Activated naive CD4-positive, alpha-beta T cell treated with Interleukin-2 at 50 U/mL for 16 hours (primary cell): ENCODE results near the gene GNPAT.

Source experiments
- DNase-seq: peaks from one replicate; pipeline ENCODE4 v3.0.0-alpha.2; 2020

GNPAT gene

DNA sequence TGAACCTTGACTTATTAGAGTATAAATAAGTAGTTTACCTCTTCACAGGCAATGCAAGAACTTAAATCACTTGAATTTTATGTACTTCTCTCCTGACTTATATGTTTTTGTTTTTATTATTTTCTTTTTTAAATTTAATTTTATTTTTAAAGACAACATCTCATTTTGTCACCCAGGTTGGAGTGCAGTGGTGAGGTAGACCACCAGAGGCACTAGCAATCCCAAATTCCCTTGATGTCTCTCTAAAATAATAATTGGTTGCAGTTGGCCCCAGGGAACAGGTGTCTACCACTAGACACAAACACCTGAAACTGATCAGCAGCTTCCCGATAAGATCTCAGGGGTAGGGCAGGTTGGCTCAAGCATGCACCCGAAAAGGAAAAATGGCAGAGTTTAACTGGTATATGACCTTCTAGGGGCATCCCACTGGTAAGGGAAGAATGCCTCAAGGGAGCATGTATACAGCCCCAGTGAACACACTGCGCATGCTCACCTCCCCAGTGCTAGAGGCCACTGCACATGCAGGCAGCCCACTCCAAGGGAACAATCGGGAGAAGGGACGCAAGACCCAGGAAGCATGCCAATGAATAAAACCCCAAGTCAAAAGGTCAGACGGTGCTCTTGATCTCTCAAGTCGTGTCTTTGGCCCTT, 82.0 kb downstream of the GNPAT start:
- DNase-seq, result no peak

GRCh38 chr1:231324660-231325059, 83.6 kb downstream of the GNPAT start:
- no peak for DNase-seq

DNA sequence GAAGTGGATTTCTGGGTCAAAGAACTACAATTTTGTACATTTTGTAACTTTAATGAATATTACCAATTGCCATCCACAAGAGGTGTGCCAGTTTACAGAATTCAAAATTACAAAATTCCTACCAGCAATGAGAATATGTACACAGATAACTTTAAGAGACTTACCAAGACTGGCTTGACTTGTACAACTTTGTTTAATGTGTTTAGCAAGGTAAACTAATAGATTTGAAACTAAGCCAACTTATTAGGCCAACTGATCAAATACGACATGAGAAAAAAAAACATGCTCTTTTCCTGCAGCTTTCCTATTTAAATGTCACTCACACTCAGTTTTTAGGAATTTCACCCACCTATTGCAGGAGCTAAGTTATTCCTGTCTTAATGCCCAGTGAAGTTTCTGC, 85.2 kb downstream of the GNPAT start:
- DNase-seq, result no peak
